GM12801 (cell line): ENCODE measurements around the gene ELMO3.

Experiments used
- TF ChIP-seq, protein P1 (sequence below): IDR thresholded peaks from one replicate; pipeline ENCODE4 v1.5.1; 2011; ENCODE audit warnings: control low read depth; ENCODE audit not compliant: insufficient read length; ENCODE audit errors: extremely low read depth

ELMO3 gene

DNA sequence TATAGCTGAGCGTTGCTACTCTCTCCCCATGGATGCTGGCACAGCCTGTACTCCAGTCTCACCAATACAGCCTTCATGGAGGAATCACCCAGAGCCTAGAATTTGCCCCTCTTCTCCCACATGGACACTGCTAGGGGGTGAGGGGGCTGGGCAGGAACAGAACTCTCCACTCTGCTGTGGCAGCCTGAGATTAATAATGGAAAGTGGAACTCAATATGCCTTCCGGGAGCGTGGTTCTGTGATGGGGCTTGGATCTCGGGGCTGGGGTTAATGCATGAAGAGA is 51.1 kb downstream of the ELMO3 start:
- TF ChIP-seq, protein P1, sequence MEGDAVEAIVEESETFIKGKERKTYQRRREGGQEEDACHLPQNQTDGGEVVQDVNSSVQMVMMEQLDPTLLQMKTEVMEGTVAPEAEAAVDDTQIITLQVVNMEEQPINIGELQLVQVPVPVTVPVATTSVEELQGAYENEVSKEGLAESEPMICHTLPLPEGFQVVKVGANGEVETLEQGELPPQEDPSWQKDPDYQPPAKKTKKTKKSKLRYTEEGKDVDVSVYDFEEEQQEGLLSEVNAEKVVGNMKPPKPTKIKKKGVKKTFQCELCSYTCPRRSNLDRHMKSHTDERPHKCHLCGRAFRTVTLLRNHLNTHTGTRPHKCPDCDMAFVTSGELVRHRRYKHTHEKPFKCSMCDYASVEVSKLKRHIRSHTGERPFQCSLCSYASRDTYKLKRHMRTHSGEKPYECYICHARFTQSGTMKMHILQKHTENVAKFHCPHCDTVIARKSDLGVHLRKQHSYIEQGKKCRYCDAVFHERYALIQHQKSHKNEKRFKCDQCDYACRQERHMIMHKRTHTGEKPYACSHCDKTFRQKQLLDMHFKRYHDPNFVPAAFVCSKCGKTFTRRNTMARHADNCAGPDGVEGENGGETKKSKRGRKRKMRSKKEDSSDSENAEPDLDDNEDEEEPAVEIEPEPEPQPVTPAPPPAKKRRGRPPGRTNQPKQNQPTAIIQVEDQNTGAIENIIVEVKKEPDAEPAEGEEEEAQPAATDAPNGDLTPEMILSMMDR = no peak

DNA sequence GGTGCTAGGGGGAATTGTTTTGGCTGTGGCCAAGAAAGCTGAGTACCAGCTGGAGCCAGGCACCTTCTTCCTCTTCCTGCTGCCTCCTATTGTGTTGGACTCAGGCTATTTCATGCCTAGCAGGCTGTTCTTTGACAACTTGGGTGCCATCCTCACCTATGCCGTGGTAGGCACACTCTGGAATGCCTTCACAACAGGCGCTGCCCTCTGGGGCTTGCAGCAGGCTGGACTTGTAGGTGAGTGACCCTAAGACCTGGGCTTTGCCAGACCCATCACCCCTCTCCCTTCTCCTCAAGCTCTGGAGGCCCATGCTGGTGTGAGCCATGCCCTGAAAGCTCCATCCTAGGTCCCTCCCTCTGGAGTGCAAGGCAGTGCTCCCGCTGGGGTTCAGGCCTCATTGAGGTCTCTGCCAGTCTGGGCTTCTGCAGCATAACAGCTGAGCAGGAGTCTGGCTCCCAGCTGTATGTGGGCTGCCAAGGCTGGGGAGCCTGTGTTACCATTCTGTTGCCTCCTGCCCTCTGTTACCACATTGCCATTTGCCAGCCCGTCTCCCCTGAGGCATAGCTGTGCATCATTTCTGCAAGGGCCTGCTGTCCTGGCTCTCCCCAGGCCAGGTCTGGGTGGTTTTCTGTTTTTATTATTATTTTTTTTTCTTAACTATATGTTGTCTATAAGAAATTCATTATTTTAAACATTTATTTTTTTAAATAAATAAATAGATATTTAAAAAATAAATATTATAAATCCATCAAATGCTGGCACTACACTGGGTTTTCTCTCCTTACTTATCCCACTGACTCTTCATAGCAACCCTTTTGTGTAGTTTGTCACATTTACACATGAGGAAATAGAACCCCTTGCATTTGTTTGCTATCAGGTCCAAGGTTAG is 53.9 kb downstream of the ELMO3 start:
- TF ChIP-seq, protein P1 = no peak
